ENCODE data around the gene IQCH. TPM values are rescaled to one million over a fixed set of nuclear protein-coding genes. Genes with fewer than 3 reads are reported as not detected.
A peak's percentile ranks its signal among the peaks of the same experiment; 100 is the strongest.

The IQCH gene
- total and polyA plus RNA-seq, 2 donors from 2014 or later, result 3.2 to 7.7 TPM

DNA sequence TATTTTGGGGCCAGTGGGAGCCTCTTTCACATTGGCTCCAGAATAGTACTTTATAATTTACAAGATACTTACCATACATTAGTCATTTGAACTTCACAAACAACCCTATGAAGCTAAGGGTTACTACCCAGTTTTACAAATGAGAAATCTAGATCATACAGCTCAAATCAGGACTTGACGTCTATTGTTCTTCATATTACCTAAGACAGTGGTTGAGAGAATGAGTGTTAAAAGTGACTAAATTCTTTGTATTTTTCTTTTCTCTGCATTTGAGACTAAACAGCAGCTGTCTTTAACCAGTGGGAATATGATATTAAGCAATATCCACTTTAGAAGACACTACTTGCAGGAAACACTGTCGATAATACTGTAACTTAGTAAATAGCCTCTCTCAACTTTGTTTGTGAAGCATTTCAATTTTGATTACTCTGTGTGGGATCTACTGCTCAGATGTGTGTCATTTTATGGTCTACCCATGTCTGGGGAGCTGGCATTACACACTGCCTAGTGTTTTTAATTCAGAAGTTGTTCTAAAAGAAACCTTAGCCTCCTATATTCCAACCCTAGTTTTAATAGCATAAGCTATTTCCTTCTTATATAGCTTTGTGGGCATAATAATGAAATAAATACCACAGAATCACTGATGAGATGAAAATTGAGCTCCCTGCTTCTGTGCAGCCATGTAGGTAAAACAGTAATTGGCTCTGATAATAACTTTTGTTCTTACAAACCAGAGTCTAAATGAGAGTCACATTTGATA is 45.9 kb downstream of the IQCH start:
- DNase-seq (peak in 2 of 5 donors; percentile 28 to 52), FAIRE-seq (no peak)
- no peak overlapping the region for H3K4me3 ChIP-seq (ENCODE audit: low read length in 3 of 3)
- no peaks in the 10 kb centered on the region for H3K36me3 ChIP-seq (ENCODE audit: control insufficient read depth in 2 of 3, insufficient read depth in 3 of 3, low read length in 3 of 3)
- H3K9me3 ChIP-seq (ENCODE audit: control insufficient read depth in 2 of 3, insufficient read depth in 1 of 3, low read length in 3 of 3), result no peaks in the 10 kb centered on the region
- no peak overlapping the region for H3K27ac ChIP-seq (ENCODE audit: low read depth in 2 of 2, low read length in 2 of 2)
- intact Hi-C loops (cut with DNase I), result loop anchor here (10.0 kb wide), 1 partner anchor 356 kb away; no protein-coding TSS in a partner anchor
- H3K27me3 ChIP-seq (ENCODE audit: control insufficient read depth, insufficient read depth, low read length), result no peaks in the 10 kb centered on the region
- no peak overlapping the region for H3K9ac ChIP-seq (ENCODE audit: low read length in 3 of 3)
- H3K4me1 ChIP-seq (ENCODE audit: control insufficient read depth in 2 of 3, insufficient read depth in 2 of 3, low read depth in 1 of 3, low read length in 3 of 3), result no peaks in the 10 kb centered on the region
- TF ChIP-seq, protein P1, sequence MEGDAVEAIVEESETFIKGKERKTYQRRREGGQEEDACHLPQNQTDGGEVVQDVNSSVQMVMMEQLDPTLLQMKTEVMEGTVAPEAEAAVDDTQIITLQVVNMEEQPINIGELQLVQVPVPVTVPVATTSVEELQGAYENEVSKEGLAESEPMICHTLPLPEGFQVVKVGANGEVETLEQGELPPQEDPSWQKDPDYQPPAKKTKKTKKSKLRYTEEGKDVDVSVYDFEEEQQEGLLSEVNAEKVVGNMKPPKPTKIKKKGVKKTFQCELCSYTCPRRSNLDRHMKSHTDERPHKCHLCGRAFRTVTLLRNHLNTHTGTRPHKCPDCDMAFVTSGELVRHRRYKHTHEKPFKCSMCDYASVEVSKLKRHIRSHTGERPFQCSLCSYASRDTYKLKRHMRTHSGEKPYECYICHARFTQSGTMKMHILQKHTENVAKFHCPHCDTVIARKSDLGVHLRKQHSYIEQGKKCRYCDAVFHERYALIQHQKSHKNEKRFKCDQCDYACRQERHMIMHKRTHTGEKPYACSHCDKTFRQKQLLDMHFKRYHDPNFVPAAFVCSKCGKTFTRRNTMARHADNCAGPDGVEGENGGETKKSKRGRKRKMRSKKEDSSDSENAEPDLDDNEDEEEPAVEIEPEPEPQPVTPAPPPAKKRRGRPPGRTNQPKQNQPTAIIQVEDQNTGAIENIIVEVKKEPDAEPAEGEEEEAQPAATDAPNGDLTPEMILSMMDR (IDR thresholded peaks at IDR 0.05; ENCODE audit: borderline replicate concordance, extremely low read depth, insufficient read depth), result no peak

DNA sequence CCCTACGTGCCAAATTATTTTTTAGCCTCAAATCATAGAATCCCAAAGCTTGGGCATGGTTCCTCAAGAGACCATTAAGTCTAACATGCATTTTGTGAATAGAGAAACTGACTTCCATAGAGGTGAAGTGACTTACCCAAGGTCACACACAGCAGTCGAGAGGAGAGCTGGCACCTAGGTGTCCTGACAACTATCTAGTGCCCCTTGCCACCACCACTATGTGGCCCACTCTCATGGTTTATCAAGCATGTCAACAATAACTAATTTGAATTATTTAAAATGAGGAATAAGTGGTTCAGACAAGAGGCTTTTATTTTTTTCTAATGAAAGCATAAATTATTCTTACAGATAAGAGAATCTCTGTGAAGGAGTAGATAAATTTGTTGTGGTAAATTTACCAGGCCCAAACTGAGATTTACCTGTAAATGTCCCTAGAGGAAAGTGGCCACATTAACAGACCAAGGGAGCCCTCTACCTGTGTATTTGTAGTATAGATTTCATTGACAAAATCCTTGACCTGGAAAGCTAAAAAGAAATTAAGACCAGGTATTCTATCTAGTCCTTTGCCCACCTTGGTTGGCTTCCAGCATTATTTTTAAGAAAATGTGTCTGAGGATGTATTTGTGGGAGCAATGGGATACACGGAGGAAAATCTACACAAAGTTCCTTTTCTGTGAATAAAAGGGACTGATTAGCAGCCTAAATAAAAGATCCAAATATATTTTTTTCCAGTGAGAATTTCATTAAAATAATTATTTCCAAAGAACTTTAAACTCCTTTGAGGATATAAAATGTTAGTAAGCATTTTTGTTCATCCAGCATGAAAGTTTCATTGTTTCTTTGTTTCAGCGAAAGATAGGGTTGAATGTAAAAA is 49.1 kb downstream of the IQCH start:
- Histone ChIP-seq H3K4me1 (ENCODE audit: control insufficient read depth in 2 of 3, insufficient read depth in 2 of 3, low read depth in 1 of 3, low read length in 3 of 3) (no peaks in the 10 kb centered on the region), H3K9me3 (ENCODE audit: control insufficient read depth in 2 of 3, insufficient read depth in 1 of 3, low read length in 3 of 3) (no peaks in the 10 kb centered on the region), H3K27me3 (ENCODE audit: control insufficient read depth, insufficient read depth, low read length) (no peaks in the 10 kb centered on the region), H3K36me3 (ENCODE audit: control insufficient read depth in 2 of 3, insufficient read depth in 3 of 3, low read length in 3 of 3) (no peaks in the 10 kb centered on the region), H3K9ac (ENCODE audit: low read length in 3 of 3) (no peak overlapping the region), H3K27ac (ENCODE audit: low read depth in 2 of 2, low read length in 2 of 2) (no peak overlapping the region), H3K4me3 (ENCODE audit: low read length in 3 of 3) (no peak overlapping the region)
- TF ChIP-seq, protein P1 (IDR thresholded peaks at IDR 0.05; ENCODE audit: borderline replicate concordance, extremely low read depth, insufficient read depth), result peak; percentile 38
- peak in 2 of 5 donors; percentile 53 to 60 for DNase-seq
- FAIRE-seq, result peak; percentile 54
- intact Hi-C loops (cut with DNase I), result loop anchor here (10.0 kb wide), 1 partner anchor 359 kb away; no protein-coding TSS in a partner anchor

DNA sequence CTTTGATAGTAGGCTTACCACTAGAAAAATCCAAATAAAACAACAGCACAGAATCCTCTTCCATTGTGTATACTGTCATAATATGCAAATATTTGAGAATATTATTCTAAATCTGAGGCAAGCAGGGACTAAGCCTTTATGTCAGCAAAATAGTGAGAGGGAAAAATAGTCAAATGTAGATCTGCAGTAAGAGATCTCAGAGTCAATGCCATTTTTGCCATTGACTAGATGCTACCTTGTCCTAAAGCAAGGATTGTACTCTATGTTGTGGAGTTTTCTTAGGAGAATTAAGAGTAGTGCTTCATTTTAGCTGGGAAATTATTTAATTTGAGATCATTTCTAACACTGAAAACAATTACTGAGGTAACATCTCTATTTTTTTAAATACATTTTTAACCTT is 50.2 kb downstream of the IQCH start:
- H3K36me3 ChIP-seq (ENCODE audit: control insufficient read depth in 2 of 3, insufficient read depth in 3 of 3, low read length in 3 of 3), result no peaks in the 10 kb centered on the region
- H3K27me3 ChIP-seq (ENCODE audit: control insufficient read depth, insufficient read depth, low read length), result no peaks in the 10 kb centered on the region
- H3K9ac ChIP-seq (ENCODE audit: low read length in 3 of 3), result no peak overlapping the region
- H3K4me3 ChIP-seq (ENCODE audit: low read length in 3 of 3), result no peak overlapping the region
- FAIRE-seq, result no peak
- DNase-seq, result no peak
- intact Hi-C loops (cut with DNase I), result loop anchor here (10.0 kb wide), 1 partner anchor 360 kb away; no protein-coding TSS in a partner anchor
- TF ChIP-seq, protein P1 (IDR thresholded peaks at IDR 0.05; ENCODE audit: borderline replicate concordance, extremely low read depth, insufficient read depth), result no peak
- H3K9me3 ChIP-seq (ENCODE audit: control insufficient read depth in 2 of 3, insufficient read depth in 1 of 3, low read length in 3 of 3), result no peaks in the 10 kb centered on the region
- no peaks in the 10 kb centered on the region for H3K4me1 ChIP-seq (ENCODE audit: control insufficient read depth in 2 of 3, insufficient read depth in 2 of 3, low read depth in 1 of 3, low read length in 3 of 3)
- no peak overlapping the region for H3K27ac ChIP-seq (ENCODE audit: low read depth in 2 of 2, low read length in 2 of 2)
